HepG2 (cell line): ENCODE measurements around the gene DPY19L3. TPM values are rescaled to one million over a fixed set of nuclear protein-coding genes. Genes with fewer than 3 reads are reported as not detected.

ENCODE experiments used
- ATAC-seq: fragments of 200-7000 bp; cut with Tn5 transposase; 3 replicates; pipeline ENCODE4 v1.9.1; 2020; ENCODE audit warnings: mild to moderate bottlenecking, moderate library complexity
- BruUV-seq: library from RNA; stranded (reverse); fragments of 400-500 nt; replicated peaks from 2 replicates; lab custom pipeline; 2021; lab: Mats Ljungman, UMichigan
- CTCF ChIA-PET: fragments of 300-600 bp; formaldehyde crosslinking; extraction: SDS; loops from one replicate; lab custom pipeline; 2021; ENCODE audit warnings: low total read pairs, inconsistent platforms, low intra/inter-chr PET ratio; lab: Yijun Ruan, JAX
- POLR2A ChIA-PET: fragments of 350-600 bp; sonication (Branson Sonifier 250); formaldehyde crosslinking; loops from one replicate; lab custom pipeline; 2020; ENCODE audit warnings: antibody characterized with exemption, inconsistent platforms; lab: Yijun Ruan, JAX
- DNase-seq: peaks from one replicate; pipeline ENCODE4 v3.0.0-alpha.2; 2015; ENCODE audit warnings: low spot score
- FAIRE-seq: peaks from 3 replicates; lab custom pipeline; 2011; peaks lifted over from hg19 to GRCh38; lab: Jason Lieb, UNC
- H2AFZ ChIP-seq: one replicate; pipeline ENCODE4 v1.6.1; 2011; ENCODE audit warnings: low read length, inconsistent platforms
- H3K27ac ChIP-seq: fragments of 300-600 bp; 3 replicates; pipeline ENCODE4 v1.8.0; 2011; ENCODE audit warnings: mixed run types, mild to moderate bottlenecking, mixed read lengths, low read length, inconsistent platforms; ENCODE audit not compliant: insufficient read depth; ENCODE audit errors: extremely low read length
- H3K27me3 ChIP-seq, 2 experiments: fragments of 200-600 bp in 1 of 2; 2 replicates in 1 of 2; 3 replicates in 1 of 2; pipeline versions ENCODE4 v1.6.0 to v1.8.0; 2011; ENCODE audit warnings: low read length in 2 of 2, mild to moderate bottlenecking in 2 of 2, moderate library complexity in 2 of 2, inconsistent platforms in 1 of 2; ENCODE audit not compliant: insufficient read depth in 2 of 2, control insufficient read depth in 1 of 2
- H3K36me3 ChIP-seq, 2 experiments: fragments of 200-600 bp in 1 of 2; replicated peaks in 1 of 2; 2 replicates in 1 of 2; 3 replicates in 1 of 2; pipeline versions ENCODE4 v1.5.1 to v1.8.0; 2011; ENCODE audit warnings: low read length in 2 of 2, inconsistent platforms in 1 of 2; ENCODE audit not compliant: insufficient read depth in 2 of 2, control insufficient read depth in 1 of 2
- H3K4me1 ChIP-seq: 2 replicates; pipeline ENCODE4 v1.5.1; 2012; ENCODE audit warnings: low read length, inconsistent platforms; ENCODE audit not compliant: insufficient read depth
- H3K4me2 ChIP-seq: 2 replicates; pipeline ENCODE4 v1.6.0; 2011; ENCODE audit warnings: low read depth, low read length, inconsistent platforms
- H3K4me3 ChIP-seq, 3 experiments: fragments of 200-600 bp in 1 of 3; sonication (generic), shearing (Covaris generic) in 1 of 3; replicated peaks in 1 of 3; 2 replicates each; pipeline ENCODE4 v1.5.1; 2011 to 2016; ENCODE audit warnings: low read length in 3 of 3, inconsistent platforms in 2 of 3, low read depth in 2 of 3, mild to moderate bottlenecking in 2 of 3, control low read depth in 1 of 3, mixed read lengths in 1 of 3; ENCODE audit not compliant: insufficient read depth in 1 of 3
- H3K79me2 ChIP-seq: one replicate; pipeline ENCODE4 v1.6.1; 2011; ENCODE audit warnings: low read length, inconsistent platforms; ENCODE audit not compliant: insufficient read depth
- H3K9ac ChIP-seq: 2 replicates; pipeline ENCODE4 v1.6.0; 2011; ENCODE audit warnings: mild to moderate bottlenecking, low read depth, low read length, inconsistent platforms; ENCODE audit not compliant: insufficient read depth
- H3K9me3 ChIP-seq: 2 replicates; pipeline ENCODE4 v1.5.1; 2012; ENCODE audit warnings: mild to moderate bottlenecking, low read length
- H4K20me1 ChIP-seq: 2 replicates; pipeline ENCODE4 v1.6.0; 2011; ENCODE audit warnings: inconsistent platforms, mild to moderate bottlenecking, low read length, moderate library complexity; ENCODE audit not compliant: insufficient read depth
- HNF4A ChIP-seq: sonication (generic); formaldehyde crosslinking; IDR thresholded peaks from 2 replicates; pipeline ENCODE4 v1.4.0; 2020; ENCODE audit warnings: missing genetic modification reagents
- HNRNPK ChIP-seq: fragments of 200-400 bp; formaldehyde crosslinking; IDR thresholded peaks from 2 replicates; pipeline ENCODE4 v1.6.1; 2018; ENCODE audit warnings: low read length, low read depth, moderate library complexity, mild to moderate bottlenecking; ENCODE audit not compliant: poor library complexity, severe bottlenecking
- IRX3 ChIP-seq: sonication (generic); formaldehyde crosslinking; IDR thresholded peaks from 2 replicates; pipeline ENCODE4 v1.8.1; 2023; ENCODE audit warnings: mild to moderate bottlenecking, low read depth, missing genetic modification reagents, borderline replicate concordance
- PHF8 ChIP-seq: sonication (generic); formaldehyde crosslinking; IDR thresholded peaks from 2 replicates; pipeline ENCODE4 v1.5.0; 2020; ENCODE audit warnings: missing genetic modification reagents
- SALL1 ChIP-seq: sonication (generic); formaldehyde crosslinking; IDR thresholded peaks from 2 replicates; pipeline ENCODE4 v1.8.0; 2022; ENCODE audit warnings: mild to moderate bottlenecking, missing genetic modification reagents
- SIX1 ChIP-seq: sonication (generic); formaldehyde crosslinking; IDR thresholded peaks from 2 replicates; pipeline ENCODE4 v1.4.0; 2020; ENCODE audit warnings: missing genetic modification reagents, borderline replicate concordance
- TAF1 ChIP-seq: sonication (generic); formaldehyde crosslinking; IDR thresholded peaks from 2 replicates; pipeline ENCODE4 v1.4.0; 2020; ENCODE audit warnings: missing genetic modification reagents
- ZFP1 ChIP-seq: IDR thresholded peaks from 2 replicates; pipeline ENCODE4 v1.6.1; 2016
- ZSCAN29 ChIP-seq: sonication (generic); formaldehyde crosslinking; conservative IDR thresholded peaks from 2 replicates; pipeline ENCODE4 v1.4.0; 2020; ENCODE audit warnings: mild to moderate bottlenecking, missing genetic modification reagents
- WGBS: methylation state at CpG from one replicate; pipeline ENCODE4 v1.1.6; 2017; ENCODE audit warnings: low lambda C conversion rate; 5-methylcytosine and 5-hydroxymethylcytosine counted together
- in situ Hi-C: cut with HindIII; loops from 2 replicates; pipeline ENCODE4 v1.10.0; 2017; ENCODE audit warnings: low pct_unique_long_range_greater_than_20kb; ENCODE audit not compliant: extremely low pct_ligation_motif_present
- intact Hi-C: fragments of 100-400 bp; cut with micrococcal nuclease; formaldehyde crosslinking; loops from one replicate; pipeline ENCODE4 v1.10.0; 2022; ENCODE audit not compliant: unreplicated experiment
- polyA plus RNA-seq, 8 experiments: library from polyadenylated mRNA; depleted of rRNA in 3 of 8; stranded (reverse) in 7 of 8; unstranded in 1 of 8; fragments of >200 nt; fragmentation: Illumina TruSeq in 4 of 8; extraction: Trizol in 4 of 8; gene quantifications; 2 replicates each; pipeline versions ENCODE4 v1.2.1 to v1.2.3, GENCODE V29; 2011 to 2016; ENCODE audit warnings: low read depth in 4 of 8, missing spikeins in 1 of 8, mixed read lengths in 1 of 8; ENCODE audit not compliant: insufficient read depth in 1 of 8
- total RNA-seq, 5 experiments: library from RNA; depleted of rRNA; stranded (reverse); fragments of >200 nt; fragmentation: Illumina TruSeq; extraction: Trizol; gene quantifications; 2 replicates each; pipeline ENCODE4 v1.2.3, GENCODE V29; 2016; ENCODE audit warnings: low read depth in 1 of 5
- TF ChIP-seq, protein P1 (sequence below): sonication (generic); formaldehyde crosslinking; IDR thresholded peaks from 2 replicates; pipeline ENCODE4 v1.4.0; 2020; ENCODE audit warnings: missing genetic modification reagents
- TF ChIP-seq, protein P2 (sequence below): sonication (generic); formaldehyde crosslinking; IDR thresholded peaks from 2 replicates; pipeline ENCODE4 v1.5.1; 2020; ENCODE audit warnings: missing genetic modification reagents, mild to moderate bottlenecking, borderline replicate concordance

DPY19L3 gene
- total and polyA plus RNA-seq, 2 of the 13 experiments (the other 11 are each of a cell fraction or from before 2014, with no cell fraction given) = 21.6 to 25.2 TPM

DNA sequence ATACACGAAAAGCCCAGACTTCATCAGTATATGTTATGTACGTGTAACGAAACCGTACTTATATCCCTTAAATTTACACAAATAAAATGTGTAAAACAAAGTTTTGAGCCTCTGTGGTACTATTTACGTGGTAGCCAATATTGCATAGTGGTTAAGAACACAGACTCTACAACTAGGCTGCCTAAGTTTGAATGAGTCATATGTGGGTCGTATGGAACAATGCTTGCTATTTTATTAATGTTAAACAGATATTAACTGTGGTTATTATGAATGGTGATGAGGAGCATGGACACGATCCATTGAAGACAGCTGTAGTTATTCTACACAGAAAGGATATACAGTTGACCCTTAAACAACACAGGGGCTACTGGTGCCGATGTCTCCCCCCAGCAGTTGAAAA, 42.5 kb downstream of the DPY19L3 start (continued):
- no peak for TF ChIP-seq SALL1 (CRISPR knock-in tag)
- no peak for TF ChIP-seq ZFP1

DNA sequence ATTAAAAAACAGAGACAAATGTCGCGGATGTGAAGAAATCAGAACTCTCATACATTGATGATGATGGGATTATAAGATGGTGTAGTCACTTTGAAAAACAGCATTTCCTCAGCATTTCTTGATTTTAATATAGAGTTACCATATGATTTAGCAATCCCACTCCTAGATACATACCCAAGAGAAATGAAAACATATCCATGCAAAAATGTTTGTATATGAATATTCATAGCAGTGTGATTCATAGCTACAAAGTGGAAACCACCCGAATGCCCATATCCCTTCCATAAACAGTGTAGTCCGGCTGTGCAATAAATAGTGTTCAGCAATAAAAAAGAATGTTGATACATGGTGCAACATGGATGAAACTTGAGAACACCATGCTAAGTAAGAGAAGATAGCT, 44.6 kb downstream of the DPY19L3 start:
- ChIA-PET CTCF (no interaction called here), POLR2A (no interaction called here)
- no peak overlapping the region for H3K9ac ChIP-seq
- no peaks in the 10 kb centered on the region for H3K79me2 ChIP-seq
- ATAC-seq (no peak), DNase-seq (no peak), FAIRE-seq (no peak)
- in situ Hi-C loops (no loop called here), intact Hi-C loops (no loop called here)
- H3K27ac ChIP-seq = no peak overlapping the region
- no peaks in the 10 kb centered on the region for H3K27me3 ChIP-seq
- BruUV-seq = no TSS peak
- no peak overlapping the region for H3K4me2 ChIP-seq
- H3K9me3 ChIP-seq = no peaks in the 10 kb centered on the region
- H4K20me1 ChIP-seq = no peaks in the 10 kb centered on the region
- H3K4me3 ChIP-seq = no peak overlapping the region
- H3K36me3 ChIP-seq = peaks cover 6 to 15% of the 10 kb centered on the region in 2 experiments; a peak in 3 of 5 replicates
- H2AFZ ChIP-seq = no peak overlapping the region
- 0 out of 2 replicates have a peak, but pooled peaks cover 6% of the 10 kb centered on the region for H3K4me1 ChIP-seq
- TF ChIP-seq PHF8 (CRISPR knock-in tag) (no peak), HNF4A (CRISPR knock-in tag) (no peak), HNRNPK (no peak), TAF1 (CRISPR knock-in tag) (no peak), ZSCAN29 (CRISPR knock-in tag) (no peak), SIX1 (no peak), IRX3 (CRISPR knock-in tag) (no peak)
- TF ChIP-seq, protein P1, sequence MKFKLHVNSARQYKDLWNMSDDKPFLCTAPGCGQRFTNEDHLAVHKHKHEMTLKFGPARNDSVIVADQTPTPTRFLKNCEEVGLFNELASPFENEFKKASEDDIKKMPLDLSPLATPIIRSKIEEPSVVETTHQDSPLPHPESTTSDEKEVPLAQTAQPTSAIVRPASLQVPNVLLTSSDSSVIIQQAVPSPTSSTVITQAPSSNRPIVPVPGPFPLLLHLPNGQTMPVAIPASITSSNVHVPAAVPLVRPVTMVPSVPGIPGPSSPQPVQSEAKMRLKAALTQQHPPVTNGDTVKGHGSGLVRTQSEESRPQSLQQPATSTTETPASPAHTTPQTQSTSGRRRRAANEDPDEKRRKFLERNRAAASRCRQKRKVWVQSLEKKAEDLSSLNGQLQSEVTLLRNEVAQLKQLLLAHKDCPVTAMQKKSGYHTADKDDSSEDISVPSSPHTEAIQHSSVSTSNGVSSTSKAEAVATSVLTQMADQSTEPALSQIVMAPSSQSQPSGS (CRISPR knock-in tag) = no peak
- TF ChIP-seq, protein P2, sequence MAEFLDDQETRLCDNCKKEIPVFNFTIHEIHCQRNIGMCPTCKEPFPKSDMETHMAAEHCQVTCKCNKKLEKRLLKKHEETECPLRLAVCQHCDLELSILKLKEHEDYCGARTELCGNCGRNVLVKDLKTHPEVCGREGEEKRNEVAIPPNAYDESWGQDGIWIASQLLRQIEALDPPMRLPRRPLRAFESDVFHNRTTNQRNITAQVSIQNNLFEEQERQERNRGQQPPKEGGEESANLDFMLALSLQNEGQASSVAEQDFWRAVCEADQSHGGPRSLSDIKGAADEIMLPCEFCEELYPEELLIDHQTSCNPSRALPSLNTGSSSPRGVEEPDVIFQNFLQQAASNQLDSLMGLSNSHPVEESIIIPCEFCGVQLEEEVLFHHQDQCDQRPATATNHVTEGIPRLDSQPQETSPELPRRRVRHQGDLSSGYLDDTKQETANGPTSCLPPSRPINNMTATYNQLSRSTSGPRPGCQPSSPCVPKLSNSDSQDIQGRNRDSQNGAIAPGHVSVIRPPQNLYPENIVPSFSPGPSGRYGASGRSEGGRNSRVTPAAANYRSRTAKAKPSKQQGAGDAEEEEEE (CRISPR knock-in tag) = no peak
- WGBS = over 99% methylated on average over 4 of the region's 4 CpGs
